ENCODE results near the gene ZC3H12D.

The ZC3H12D gene

GRCh38 chr6:149501201-149501600, 16.4 kb upstream of the ZC3H12D start:
- Histone ChIP-seq H3K9me3 (replicated peaks; ENCODE audit: insufficient read depth, low read length) (no peaks in the 10 kb centered on the region), H3K79me2 (ENCODE audit: low read length) (no peaks in the 10 kb centered on the region), H3K36me3 (replicated peaks; ENCODE audit: insufficient read depth, low read length) (no peaks in the 10 kb centered on the region), H3K27ac (ENCODE audit: low read length) (no peak overlapping the region), H3F3A (ENCODE audit: insufficient read depth, low read length) (no peaks in the 10 kb centered on the region), H2AFZ (ENCODE audit: low read length) (no peak overlapping the region), H3K27me3 (replicated peaks; ENCODE audit: insufficient read depth, low read length) (no peaks in the 10 kb centered on the region), H3K4me1 (ENCODE audit: low read length) (no peaks in the 10 kb centered on the region), H4K20me1 (ENCODE audit: insufficient read depth, low read length) (no peaks in the 10 kb centered on the region), H3K9me2 (replicated peaks; ENCODE audit: insufficient read depth, low read length) (no peaks in the 10 kb centered on the region), H3K9ac (ENCODE audit: low read length) (no peak overlapping the region), H3K4me3 (ENCODE audit: low read length) (no peak overlapping the region), H3K4me2 (ENCODE audit: low read depth, low read length) (no peak overlapping the region)
- TF ChIP-seq EZH2phosphoT487 (IDR thresholded peaks at IDR 0.05; ENCODE audit: low read length) (no peak), CTCF (IDR thresholded peaks at IDR 0.05; ENCODE audit: low read length) (no peak), EZH2 (optimal IDR thresholded peaks at IDR 0.05; ENCODE audit: low read depth, low read length) (no peak)
- no peak for DNase-seq

DNA sequence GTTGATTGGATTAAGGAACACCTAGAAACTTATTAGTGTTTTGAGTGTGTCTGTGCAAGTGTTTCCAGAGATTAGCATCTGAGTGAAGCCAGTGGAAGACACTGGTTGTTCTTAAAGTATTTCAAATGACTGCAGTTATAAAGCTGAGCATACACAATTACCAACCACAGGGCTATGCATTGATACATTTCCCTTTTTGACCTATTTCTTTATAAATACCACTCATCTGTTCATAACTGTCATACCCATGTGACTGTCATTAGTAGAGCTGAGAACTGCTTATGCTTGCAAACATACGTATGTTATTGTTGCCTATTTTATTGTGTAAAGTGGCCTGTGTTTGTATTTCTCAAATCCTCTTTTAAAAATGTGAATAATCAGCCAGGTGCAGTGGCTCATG, 15.3 kb upstream of the ZC3H12D start:
- no peak overlapping the region for H2AFZ ChIP-seq (ENCODE audit: low read length)
- no peak overlapping the region for H3K27ac ChIP-seq (ENCODE audit: low read length)
- H3K27me3 ChIP-seq (replicated peaks; ENCODE audit: insufficient read depth, low read length): no peaks in the 10 kb centered on the region
- no peaks in the 10 kb centered on the region for H3F3A ChIP-seq (ENCODE audit: insufficient read depth, low read length)
- no peaks in the 10 kb centered on the region for H4K20me1 ChIP-seq (ENCODE audit: insufficient read depth, low read length)
- no peaks in the 10 kb centered on the region for H3K9me3 ChIP-seq (replicated peaks; ENCODE audit: insufficient read depth, low read length)
- no peak overlapping the region for H3K4me3 ChIP-seq (ENCODE audit: low read length)
- H3K4me1 ChIP-seq (ENCODE audit: low read length): no peaks in the 10 kb centered on the region
- H3K4me2 ChIP-seq (ENCODE audit: low read depth, low read length): no peak overlapping the region
- no peak for DNase-seq
- no peaks in the 10 kb centered on the region for H3K36me3 ChIP-seq (replicated peaks; ENCODE audit: insufficient read depth, low read length)
- H3K9ac ChIP-seq (ENCODE audit: low read length): no peak overlapping the region
- no peak for TF ChIP-seq EZH2 (optimal IDR thresholded peaks at IDR 0.05; ENCODE audit: low read depth, low read length)
- no peak for TF ChIP-seq EZH2phosphoT487 (IDR thresholded peaks at IDR 0.05; ENCODE audit: low read length)
- TF ChIP-seq CTCF (IDR thresholded peaks at IDR 0.05; ENCODE audit: low read length): no peak
- no peaks in the 10 kb centered on the region for H3K79me2 ChIP-seq (ENCODE audit: low read length)
- no peaks in the 10 kb centered on the region for H3K9me2 ChIP-seq (replicated peaks; ENCODE audit: insufficient read depth, low read length)

GRCh38 chr6:149499066-149499465, 14.3 kb upstream of the ZC3H12D start:
- Histone ChIP-seq H3F3A (ENCODE audit: insufficient read depth, low read length) (no peaks in the 10 kb centered on the region), H4K20me1 (ENCODE audit: insufficient read depth, low read length) (no peaks in the 10 kb centered on the region), H3K27me3 (replicated peaks; ENCODE audit: insufficient read depth, low read length) (no peaks in the 10 kb centered on the region), H3K36me3 (replicated peaks; ENCODE audit: insufficient read depth, low read length) (no peaks in the 10 kb centered on the region), H3K9me2 (replicated peaks; ENCODE audit: insufficient read depth, low read length) (no peaks in the 10 kb centered on the region), H3K4me2 (ENCODE audit: low read depth, low read length) (no peak overlapping the region), H3K79me2 (ENCODE audit: low read length) (no peaks in the 10 kb centered on the region), H3K9ac (ENCODE audit: low read length) (no peak overlapping the region), H3K4me1 (ENCODE audit: low read length) (no peaks in the 10 kb centered on the region), H3K4me3 (ENCODE audit: low read length) (no peak overlapping the region), H3K9me3 (replicated peaks; ENCODE audit: insufficient read depth, low read length) (no peaks in the 10 kb centered on the region), H3K27ac (ENCODE audit: low read length) (no peak overlapping the region), H2AFZ (ENCODE audit: low read length) (no peak overlapping the region)
- no peak for DNase-seq
- TF ChIP-seq EZH2phosphoT487 (IDR thresholded peaks at IDR 0.05; ENCODE audit: low read length) (no peak), EZH2 (optimal IDR thresholded peaks at IDR 0.05; ENCODE audit: low read depth, low read length) (no peak), CTCF (IDR thresholded peaks at IDR 0.05; ENCODE audit: low read length) (no peak)

Data from MM.1S (cell line).